ENCODE data around the gene VCAM1. TPM values are rescaled to one million over a fixed set of nuclear protein-coding genes. Genes with fewer than 3 reads are reported as not detected.

The VCAM1 gene
- total and polyA plus RNA-seq, 9 of the 15 experiments (the other 6 are each of a cell fraction or from before 2014, with no cell fraction given) = 0.04 to 0.13 TPM; not detected in 7

- no peaks in the 10 kb centered on the region for H3K36me3 ChIP-seq (ENCODE audit: control insufficient read depth, insufficient read depth, low read length)
- no peak overlapping the region for H3K4me3 ChIP-seq
- WGBS (ENCODE audit: insufficient coverage, low coverage, missing lambda C conversion rate) = 0% methylated on average over 1 of the region's 1 CpG
- H3K4me2 ChIP-seq (ENCODE audit: insufficient read depth, low read length) = no peak overlapping the region
- H4K20me1 ChIP-seq (replicated peaks; ENCODE audit: control insufficient read depth, insufficient read depth, low read length) = no peaks in the 10 kb centered on the region
- H3K27me3 ChIP-seq (ENCODE audit: control insufficient read depth in 2 of 2, insufficient read depth in 2 of 2, low read length in 2 of 2) = no peaks in the 10 kb centered on the region
- ATAC-seq = no peak
- no peaks in the 10 kb centered on the region for H3K79me2 ChIP-seq (ENCODE audit: control insufficient read depth, insufficient read depth, low read length)
- no peak for DNase-seq (ENCODE audit: extremely low read depth in 1 of 4, low spot score in 3 of 4)
- no TSS peak for BruUV-seq (replicated peaks)
- no peak overlapping the region for H3K9ac ChIP-seq (ENCODE audit: insufficient read depth in 1 of 2, low read depth in 2 of 2, low read length in 2 of 2)
- no peak for FAIRE-seq
- CTCF ChIA-PET (ENCODE audit: low intra/inter-chr PET ratio) = no interaction called here
- in situ Hi-C loops (cut with MboI) (no loop called here), intact Hi-C loops (cut with micrococcal nuclease) (no loop called here)
- no peak overlapping the region for H2AFZ ChIP-seq (ENCODE audit: low read depth, low read length)
- POLR2A ChIA-PET = interaction anchor here (0.7 to 1.7 kb wide), 3 partner anchors 17 to 292 kb away, joined by 3 to 4 read pairs (median 3); partner anchors contain the start of gene VCAM1
- no peaks in the 10 kb centered on the region for H3K9me3 ChIP-seq (replicated peaks; ENCODE audit: control insufficient read depth, insufficient read depth, low read depth, low read length)
- no peaks in the 10 kb centered on the region; a peak in 1 of 5 replicates for H3K4me1 ChIP-seq (replicated peaks in 1 of 2; ENCODE audit: control insufficient read depth in 2 of 2, insufficient read depth in 2 of 2, low read length in 2 of 2)
- H3K9me1 ChIP-seq (ENCODE audit: control insufficient read depth, insufficient read depth, low read length) = no peaks in the 10 kb centered on the region
- H3K27ac ChIP-seq (ENCODE audit: extremely low read depth, low read depth, low read length) = no peak overlapping the region
- TF ChIP-seq CBFB (CRISPR knock-in tag; IDR thresholded peaks at IDR 0.05) (no peak), CREB3L1 (IDR thresholded peaks at IDR 0.05; ENCODE audit: borderline replicate concordance, low read depth) (no peak), FOXJ3 (CRISPR knock-in tag; IDR thresholded peaks at IDR 0.05) (no peak), HNRNPUL1 (IDR thresholded peaks at IDR 0.05; ENCODE audit: low read length) (no peak), HCFC1 (IDR thresholded peaks at IDR 0.05; ENCODE audit: low read depth, low read length) (no peak), ADNP (tag; IDR thresholded peaks at IDR 0.05) (no peak), PURB (CRISPR knock-in tag; IDR thresholded peaks at IDR 0.05; ENCODE audit: low read depth) (no peak), MCM3 (IDR thresholded peaks at IDR 0.05) (no peak), RBM34 (IDR thresholded peaks at IDR 0.05; ENCODE audit: borderline replicate concordance, insufficient read depth, low read length) (no peak)
- TF ChIP-seq, protein P1, sequence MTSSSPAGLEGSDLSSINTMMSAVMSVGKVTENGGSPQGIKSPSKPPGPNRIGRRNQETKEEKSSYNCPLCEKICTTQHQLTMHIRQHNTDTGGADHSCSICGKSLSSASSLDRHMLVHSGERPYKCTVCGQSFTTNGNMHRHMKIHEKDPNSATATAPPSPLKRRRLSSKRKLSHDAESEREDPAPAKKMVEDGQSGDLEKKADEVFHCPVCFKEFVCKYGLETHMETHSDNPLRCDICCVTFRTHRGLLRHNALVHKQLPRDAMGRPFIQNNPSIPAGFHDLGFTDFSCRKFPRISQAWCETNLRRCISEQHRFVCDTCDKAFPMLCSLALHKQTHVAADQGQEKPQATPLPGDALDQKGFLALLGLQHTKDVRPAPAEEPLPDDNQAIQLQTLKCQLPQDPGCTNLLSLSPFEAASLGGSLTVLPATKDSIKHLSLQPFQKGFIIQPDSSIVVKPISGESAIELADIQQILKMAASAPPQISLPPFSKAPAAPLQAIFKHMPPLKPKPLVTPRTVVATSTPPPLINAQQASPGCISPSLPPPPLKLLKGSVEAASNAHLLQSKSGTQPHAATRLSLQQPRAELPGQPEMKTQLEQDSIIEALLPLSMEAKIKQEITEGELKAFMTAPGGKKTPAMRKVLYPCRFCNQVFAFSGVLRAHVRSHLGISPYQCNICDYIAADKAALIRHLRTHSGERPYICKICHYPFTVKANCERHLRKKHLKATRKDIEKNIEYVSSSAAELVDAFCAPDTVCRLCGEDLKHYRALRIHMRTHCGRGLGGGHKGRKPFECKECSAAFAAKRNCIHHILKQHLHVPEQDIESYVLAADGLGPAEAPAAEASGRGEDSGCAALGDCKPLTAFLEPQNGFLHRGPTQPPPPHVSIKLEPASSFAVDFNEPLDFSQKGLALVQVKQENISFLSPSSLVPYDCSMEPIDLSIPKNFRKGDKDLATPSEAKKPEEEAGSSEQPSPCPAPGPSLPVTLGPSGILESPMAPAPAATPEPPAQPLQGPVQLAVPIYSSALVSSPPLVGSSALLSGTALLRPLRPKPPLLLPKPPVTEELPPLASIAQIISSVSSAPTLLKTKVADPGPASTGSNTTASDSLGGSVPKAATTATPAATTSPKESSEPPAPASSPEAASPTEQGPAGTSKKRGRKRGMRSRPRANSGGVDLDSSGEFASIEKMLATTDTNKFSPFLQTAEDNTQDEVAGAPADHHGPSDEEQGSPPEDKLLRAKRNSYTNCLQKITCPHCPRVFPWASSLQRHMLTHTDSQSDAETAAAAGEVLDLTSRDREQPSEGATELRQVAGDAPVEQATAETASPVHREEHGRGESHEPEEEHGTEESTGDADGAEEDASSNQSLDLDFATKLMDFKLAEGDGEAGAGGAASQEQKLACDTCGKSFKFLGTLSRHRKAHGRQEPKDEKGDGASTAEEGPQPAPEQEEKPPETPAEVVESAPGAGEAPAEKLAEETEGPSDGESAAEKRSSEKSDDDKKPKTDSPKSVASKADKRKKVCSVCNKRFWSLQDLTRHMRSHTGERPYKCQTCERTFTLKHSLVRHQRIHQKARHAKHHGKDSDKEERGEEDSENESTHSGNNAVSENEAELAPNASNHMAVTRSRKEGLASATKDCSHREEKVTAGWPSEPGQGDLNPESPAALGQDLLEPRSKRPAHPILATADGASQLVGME (CRISPR knock-in tag; IDR thresholded peaks at IDR 0.05) = no peak
- TF ChIP-seq, protein P2, sequence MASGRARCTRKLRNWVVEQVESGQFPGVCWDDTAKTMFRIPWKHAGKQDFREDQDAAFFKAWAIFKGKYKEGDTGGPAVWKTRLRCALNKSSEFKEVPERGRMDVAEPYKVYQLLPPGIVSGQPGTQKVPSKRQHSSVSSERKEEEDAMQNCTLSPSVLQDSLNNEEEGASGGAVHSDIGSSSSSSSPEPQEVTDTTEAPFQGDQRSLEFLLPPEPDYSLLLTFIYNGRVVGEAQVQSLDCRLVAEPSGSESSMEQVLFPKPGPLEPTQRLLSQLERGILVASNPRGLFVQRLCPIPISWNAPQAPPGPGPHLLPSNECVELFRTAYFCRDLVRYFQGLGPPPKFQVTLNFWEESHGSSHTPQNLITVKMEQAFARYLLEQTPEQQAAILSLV (tag; IDR thresholded peaks at IDR 0.05) = no peak
- TF ChIP-seq, protein P3, sequence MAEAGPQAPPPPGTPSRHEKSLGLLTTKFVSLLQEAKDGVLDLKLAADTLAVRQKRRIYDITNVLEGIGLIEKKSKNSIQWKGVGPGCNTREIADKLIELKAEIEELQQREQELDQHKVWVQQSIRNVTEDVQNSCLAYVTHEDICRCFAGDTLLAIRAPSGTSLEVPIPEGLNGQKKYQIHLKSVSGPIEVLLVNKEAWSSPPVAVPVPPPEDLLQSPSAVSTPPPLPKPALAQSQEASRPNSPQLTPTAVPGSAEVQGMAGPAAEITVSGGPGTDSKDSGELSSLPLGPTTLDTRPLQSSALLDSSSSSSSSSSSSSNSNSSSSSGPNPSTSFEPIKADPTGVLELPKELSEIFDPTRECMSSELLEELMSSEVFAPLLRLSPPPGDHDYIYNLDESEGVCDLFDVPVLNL (CRISPR knock-in tag; IDR thresholded peaks at IDR 0.05; ENCODE audit: low read depth) = no peak
Measured at GRCh38 chr1:100736324-100736723, 16.8 kb downstream of the VCAM1 start.

Data from K562 (cell line).